ENCODE measurements around the gene SCRG1.

DNA sequence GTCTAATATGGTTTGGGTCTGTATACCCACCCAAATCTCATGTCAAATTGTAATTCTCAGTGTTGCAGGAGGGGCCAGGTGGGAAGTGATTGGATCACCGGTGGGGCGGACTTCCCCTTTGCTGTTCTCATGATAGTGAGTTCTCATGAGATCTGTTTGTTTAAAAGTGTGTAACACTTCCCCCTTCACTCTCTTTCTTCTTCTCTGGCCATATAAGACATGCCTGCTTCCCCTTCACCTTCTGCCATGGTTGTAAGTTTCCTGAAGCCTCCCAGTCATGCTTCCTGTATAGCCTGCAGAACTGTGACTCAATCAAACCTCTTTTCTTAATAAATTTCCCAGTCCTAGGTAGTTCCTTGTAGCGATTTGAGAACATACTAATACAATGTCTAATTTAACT is 19.7 kb upstream of the SCRG1 start:
- TF ChIP-seq, protein P1, sequence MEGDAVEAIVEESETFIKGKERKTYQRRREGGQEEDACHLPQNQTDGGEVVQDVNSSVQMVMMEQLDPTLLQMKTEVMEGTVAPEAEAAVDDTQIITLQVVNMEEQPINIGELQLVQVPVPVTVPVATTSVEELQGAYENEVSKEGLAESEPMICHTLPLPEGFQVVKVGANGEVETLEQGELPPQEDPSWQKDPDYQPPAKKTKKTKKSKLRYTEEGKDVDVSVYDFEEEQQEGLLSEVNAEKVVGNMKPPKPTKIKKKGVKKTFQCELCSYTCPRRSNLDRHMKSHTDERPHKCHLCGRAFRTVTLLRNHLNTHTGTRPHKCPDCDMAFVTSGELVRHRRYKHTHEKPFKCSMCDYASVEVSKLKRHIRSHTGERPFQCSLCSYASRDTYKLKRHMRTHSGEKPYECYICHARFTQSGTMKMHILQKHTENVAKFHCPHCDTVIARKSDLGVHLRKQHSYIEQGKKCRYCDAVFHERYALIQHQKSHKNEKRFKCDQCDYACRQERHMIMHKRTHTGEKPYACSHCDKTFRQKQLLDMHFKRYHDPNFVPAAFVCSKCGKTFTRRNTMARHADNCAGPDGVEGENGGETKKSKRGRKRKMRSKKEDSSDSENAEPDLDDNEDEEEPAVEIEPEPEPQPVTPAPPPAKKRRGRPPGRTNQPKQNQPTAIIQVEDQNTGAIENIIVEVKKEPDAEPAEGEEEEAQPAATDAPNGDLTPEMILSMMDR (IDR thresholded peaks at IDR 0.05): no peak
- TF ChIP-seq POLR2A (IDR thresholded peaks at IDR 0.05): no peak
